A549 (cell line): ENCODE measurements around the gene NDUFB10. TPM values are rescaled to one million over a fixed set of nuclear protein-coding genes. Genes with fewer than 3 reads are reported as not detected.

Experiments used
- ATAC-seq, 2 experiments: fragments of 200-7000 bp in 1 of 2; fragments of >200 bp in 1 of 2; cut with Nextera tagmentation in 1 of 2; cut with Tn5 transposase in 1 of 2; 3 replicates each; pipeline versions ENCODE4 v1.8.0 to v1.9.1; 2018 to 2020; ENCODE audit warnings: mild to moderate bottlenecking in 1 of 2, moderate library complexity in 1 of 2
- CTCF ChIA-PET: fragments of 300-600 bp; sonication (Branson Sonifier 250); formaldehyde crosslinking; extraction: SDS; loops from one replicate; lab custom pipeline; 2021; ENCODE audit warnings: antibody characterized with exemption, inconsistent platforms; lab: Yijun Ruan, JAX
- POLR2A ChIA-PET: fragments of 350-600 bp; formaldehyde crosslinking; extraction: SDS; loops from one replicate; lab custom pipeline; 2021; ENCODE audit warnings: antibody characterized with exemption, inconsistent platforms; lab: Yijun Ruan, JAX
- DNase-seq, 2 experiments: peaks; one replicate each; pipeline versions ENCODE4 v3.0.0 to v3.0.0-alpha.2; 2011 to 2016; ENCODE audit warnings: low read depth in 1 of 2, low spot score in 1 of 2
- FAIRE-seq: peaks from 2 replicates; lab custom pipeline; 2011; peaks lifted over from hg19 to GRCh38; lab: Jason Lieb, UNC
- H3K27ac ChIP-seq, 2 experiments: fragments of >200 bp; sonication (Bioruptor Twin); formaldehyde crosslinking; 3 replicates each; pipeline ENCODE4 v1.5.1; 2016 to 2017
- H3K4me1 ChIP-seq: fragments of >200 bp; sonication (Bioruptor Twin); formaldehyde crosslinking; 3 replicates; pipeline ENCODE4 v1.6.1; 2016
- H3K4me2 ChIP-seq: fragments of >200 bp; sonication (Bioruptor Twin); formaldehyde crosslinking; 3 replicates; pipeline ENCODE4 v1.6.1; 2016
- H3K4me3 ChIP-seq: fragments of >200 bp; sonication (Bioruptor Twin); formaldehyde crosslinking; 3 replicates; pipeline ENCODE4 v1.5.1; 2016
- H3K9me3 ChIP-seq: fragments of >200 bp; sonication (Bioruptor Twin); formaldehyde crosslinking; 3 replicates; pipeline ENCODE4 v1.6.1; 2016
- BHLHE40 ChIP-seq: IDR thresholded peaks from 2 replicates; pipeline ENCODE4 v1.6.1; 2012; ENCODE audit warnings: low read depth, low read length, inconsistent platforms
- CBX2 ChIP-seq: fragments of 200-600 bp; sonication (generic); IDR thresholded peaks from 2 replicates; pipeline ENCODE4 v1.6.1; 2016; ENCODE audit warnings: low read depth, mild to moderate bottlenecking, borderline replicate concordance
- EHMT2 ChIP-seq: fragments of 200-600 bp; sonication (generic); IDR thresholded peaks from 2 replicates; pipeline ENCODE4 v1.6.1; 2016; ENCODE audit warnings: antibody characterized with exemption, low read depth, mild to moderate bottlenecking, moderate library complexity
- EP300 ChIP-seq, 2 experiments: fragments of >200 bp; sonication (Bioruptor Twin); formaldehyde crosslinking; IDR thresholded peaks; 2 replicates in 1 of 2; 3 replicates in 1 of 2; pipeline ENCODE4 v1.6.1; 2016 to 2017
- ESRRA ChIP-seq: fragments of 150-350 bp; IDR thresholded peaks from 2 replicates; pipeline ENCODE4 v1.6.1; 2014; ENCODE audit warnings: mild to moderate bottlenecking, low read length, borderline replicate concordance
- FOSL2 ChIP-seq, 2 experiments: fragments of 450-650 bp in 1 of 2; fragments of >200 bp in 1 of 2; sonication (Bioruptor Twin) in 1 of 2; formaldehyde crosslinking; IDR thresholded peaks; 2 replicates each; pipeline versions ENCODE4 v1.5.0 to v1.6.1; 2016 to 2020; ENCODE audit warnings: mild to moderate bottlenecking in 1 of 2, moderate library complexity in 1 of 2
- HOXA7 ChIP-seq: fragments of 250-450 bp; sonication (Bioruptor Pico); IDR thresholded peaks from 2 replicates; pipeline ENCODE4 v1.5.0; 2020; ENCODE audit warnings: mild to moderate bottlenecking, moderate library complexity
- HOXB13 ChIP-seq: fragments of 250-450 bp; sonication (Bioruptor Pico); IDR thresholded peaks from 2 replicates; pipeline ENCODE4 v1.5.0; 2020; ENCODE audit warnings: low read depth, mild to moderate bottlenecking, moderate library complexity
- KDM1A ChIP-seq: fragments of 200-600 bp; sonication (generic); IDR thresholded peaks from 2 replicates; pipeline ENCODE4 v1.6.1; 2016; ENCODE audit warnings: low read depth, mild to moderate bottlenecking
- MYC ChIP-seq: IDR thresholded peaks from 2 replicates; pipeline ENCODE4 v1.6.1; 2012; ENCODE audit warnings: mild to moderate bottlenecking, inconsistent platforms, low read length, improper control_type of control experiment, borderline replicate concordance
- NR3C1 ChIP-seq: fragments of >200 bp; sonication (Bioruptor Twin); formaldehyde crosslinking; IDR thresholded peaks from 3 replicates; pipeline ENCODE4 v1.6.1; 2017
- PHF8 ChIP-seq: fragments of 200-600 bp; sonication (generic); IDR thresholded peaks from 2 replicates; pipeline ENCODE4 v1.6.1; 2016; ENCODE audit warnings: low read depth, mild to moderate bottlenecking, antibody characterized with exemption, moderate library complexity, borderline replicate concordance
- RAD21 ChIP-seq, 2 experiments: fragments of >200 bp in 1 of 2; sonication (Bioruptor Twin) in 1 of 2; formaldehyde crosslinking in 1 of 2; IDR thresholded peaks in 1 of 2; conservative IDR thresholded peaks in 1 of 2; 2 replicates in 1 of 2; 3 replicates in 1 of 2; pipeline ENCODE4 v1.6.1; 2012 to 2018; ENCODE audit warnings: inconsistent platforms in 1 of 2
- RFX5 ChIP-seq: fragments of 450-650 bp; IDR thresholded peaks from 2 replicates; pipeline ENCODE4 v1.7.1; 2014; ENCODE audit warnings: antibody characterized with exemption, mild to moderate bottlenecking, moderate library complexity
- RNF2 ChIP-seq: fragments of 200-600 bp; sonication (generic); IDR thresholded peaks from 2 replicates; pipeline ENCODE4 v1.6.1; 2016; ENCODE audit warnings: low read depth, mild to moderate bottlenecking, antibody characterized with exemption, moderate library complexity, borderline replicate concordance
- TFCP2L1 ChIP-seq: fragments of 250-450 bp; sonication (Bioruptor Pico); IDR thresholded peaks from 2 replicates; pipeline ENCODE4 v1.5.0; 2021; ENCODE audit warnings: mild to moderate bottlenecking
- USF2 ChIP-seq: fragments of 450-650 bp; IDR thresholded peaks from 2 replicates; pipeline ENCODE4 v1.6.1; 2014; ENCODE audit warnings: antibody characterized with exemption
- ZFP36 ChIP-seq: fragments of 450-650 bp; IDR thresholded peaks from 2 replicates; pipeline ENCODE4 v1.6.1; 2014; ENCODE audit warnings: borderline replicate concordance; ENCODE audit not compliant: partially characterized antibody
- WGBS: methylation state at CpG from one replicate; pipeline ENCODE4 v1.1.6; 2017; ENCODE audit errors: missing lambda C conversion rate; 5-methylcytosine and 5-hydroxymethylcytosine counted together
- polyA plus RNA-seq, 4 experiments: library from polyadenylated mRNA; depleted of rRNA in 3 of 4; stranded (reverse); fragments of >200 nt; fragmentation: RNase III in 1 of 4; extraction: RNeasy Plus Mini Kit Qiagen cat#74134 plus additional on column Dnase treatment in 1 of 4; gene quantifications; 2 replicates in 3 of 4; 3 replicates in 1 of 4; pipeline ENCODE4 v1.2.3, GENCODE V29; 2011 to 2017
- TF ChIP-seq, protein P1 (sequence below): IDR thresholded peaks from 2 replicates; pipeline ENCODE4 v1.6.1; 2012; ENCODE audit warnings: low read depth, borderline replicate concordance
- TF ChIP-seq, protein P2 (sequence below): fragments of >200 bp; sonication (Bioruptor Twin); formaldehyde crosslinking; IDR thresholded peaks from 2 replicates; pipeline ENCODE4 v1.6.1; 2016
- TF ChIP-seq, protein P3 (sequence below): fragments of 250-450 bp; sonication (Bioruptor Pico); IDR thresholded peaks from 2 replicates; pipeline ENCODE4 v1.5.0; 2021; ENCODE audit warnings: mild to moderate bottlenecking, moderate library complexity, borderline replicate concordance
- TF ChIP-seq, protein P4 (sequence below): fragments of 200-600 bp; sonication (generic); IDR thresholded peaks from 2 replicates; pipeline ENCODE4 v1.6.1; 2016; ENCODE audit warnings: antibody characterized with exemption, mild to moderate bottlenecking, moderate library complexity
- TF ChIP-seq, protein P5 (sequence below): fragments of 250-450 bp; sonication (Bioruptor Pico); IDR thresholded peaks from 2 replicates; pipeline ENCODE4 v1.5.0; 2020; ENCODE audit warnings: low read depth, mild to moderate bottlenecking, moderate library complexity

NDUFB10 gene
- polyA plus RNA-seq, 2 of the 4 experiments (the other 2 are of a cell fraction), result 198 to 389 TPM

DNA sequence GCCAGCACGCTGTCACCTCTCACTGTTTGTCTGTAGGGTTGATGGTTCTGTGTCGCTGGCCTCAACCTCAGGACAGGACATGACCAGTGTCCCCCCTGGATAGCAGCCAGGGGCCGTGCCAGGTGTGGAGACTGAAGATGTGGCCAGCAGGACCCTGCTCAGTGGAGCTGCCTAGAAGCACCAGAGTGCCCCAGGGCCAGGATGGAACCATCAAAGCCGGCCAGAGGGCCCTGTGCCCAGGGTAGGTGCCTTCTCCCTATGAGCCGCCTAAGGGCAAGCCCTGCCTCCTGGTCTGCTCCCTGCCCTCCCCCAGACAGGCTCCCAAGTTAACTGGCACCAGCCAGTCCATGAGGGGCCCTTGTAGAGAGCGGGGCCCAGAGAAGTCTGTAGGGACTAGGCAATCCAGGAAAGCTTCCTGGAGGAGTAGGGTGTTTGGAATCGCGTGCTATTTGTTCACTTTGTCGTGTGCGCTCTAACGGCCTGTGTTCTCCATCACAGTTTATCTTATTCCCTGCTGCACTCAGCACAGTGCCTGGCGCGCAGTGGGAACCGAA is 546 bp upstream of the NDUFB10 start:
- Histone ChIP-seq H3K4me1 (peaks cover 30% of the 10 kb centered on the region), H3K27ac (peak overlapping the region; percentile 63 to 97; a peak in 5 of 6 replicates), H3K9me3 (no peaks in the 10 kb centered on the region), H3K4me3 (0 out of 3 replicates have a peak overlapping the region, but pooled peaks have one; percentile 88), H3K4me2 (peak overlapping the region; percentile 94)
- DNase-seq, result no peak
- peak; percentile 1 to 3; a peak in 4 of 6 replicates for ATAC-seq
- POLR2A ChIA-PET, result no interaction called here
- FAIRE-seq, result no peak
- WGBS, result 40% methylated on average over 10 of the region's 14 CpGs
- TF ChIP-seq PHF8, result no peak
- TF ChIP-seq TFCP2L1 (CRISPR knock-in tag), result no peak
- no peak for TF ChIP-seq RAD21 (conservative IDR thresholded peaks at IDR 0.05 in 1 of 2, IDR thresholded peaks at IDR 0.05 in 1 of 2)
- peak; percentile 94 for TF ChIP-seq ZFP36
- no peak for TF ChIP-seq USF2
- no peak for TF ChIP-seq NR3C1
- TF ChIP-seq, protein P1, sequence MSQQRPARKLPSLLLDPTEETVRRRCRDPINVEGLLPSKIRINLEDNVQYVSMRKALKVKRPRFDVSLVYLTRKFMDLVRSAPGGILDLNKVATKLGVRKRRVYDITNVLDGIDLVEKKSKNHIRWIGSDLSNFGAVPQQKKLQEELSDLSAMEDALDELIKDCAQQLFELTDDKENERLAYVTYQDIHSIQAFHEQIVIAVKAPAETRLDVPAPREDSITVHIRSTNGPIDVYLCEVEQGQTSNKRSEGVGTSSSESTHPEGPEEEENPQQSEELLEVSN, result no peak
- TF ChIP-seq CBX2, result no peak
- no peak for TF ChIP-seq HOXA7 (CRISPR knock-in tag)
- CTCF ChIA-PET, result interaction anchor here (0.6 to 3.0 kb wide), 7 partner anchors 8 to 182 kb away, joined by 3 to 8 read pairs (median 5); partner anchors contain the start of genes GFER and MSRB1

- Histone ChIP-seq H3K9me3 (no peaks in the 10 kb centered on the region), H3K4me1 (peaks cover 33% of the 10 kb centered on the region), H3K27ac (peak overlapping the region; percentile 92 to 97), H3K4me2 (peak overlapping the region; percentile 94), H3K4me3 (peak overlapping the region; percentile 88)
- CTCF ChIA-PET, result interaction anchor here (0.7 to 1.7 kb wide), 5 partner anchors 9 to 180 kb away, joined by 3 to 9 read pairs (median 3); no protein-coding TSS in a partner anchor
- 28% methylated on average over 20 of the region's 20 CpGs for WGBS
- no peak for FAIRE-seq
- peak; percentile 30 to 42 for ATAC-seq
- POLR2A ChIA-PET, result interaction anchor here (0.8 to 2.2 kb wide), 6 partner anchors 9 to 194 kb away, joined by 3 to 9 read pairs (median 6); partner anchors contain the start of genes MSRB1, NUBP2, SPSB3 and TBL3
- DNase-seq, result peak in 1 of 2 experiments; percentile 72
- no peak for TF ChIP-seq ESRRA
- no peak for TF ChIP-seq BHLHE40
- no peak for TF ChIP-seq MYC
- no peak for TF ChIP-seq EHMT2
- no peak for TF ChIP-seq CBX2
- TF ChIP-seq KDM1A, result no peak
- no peak for TF ChIP-seq RFX5
- TF ChIP-seq, protein P2, sequence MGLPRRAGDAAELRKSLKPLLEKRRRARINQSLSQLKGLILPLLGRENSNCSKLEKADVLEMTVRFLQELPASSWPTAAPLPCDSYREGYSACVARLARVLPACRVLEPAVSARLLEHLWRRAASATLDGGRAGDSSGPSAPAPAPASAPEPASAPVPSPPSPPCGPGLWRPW, result no peak
- TF ChIP-seq HOXA7 (CRISPR knock-in tag), result peak; percentile 94
- no peak for TF ChIP-seq HOXB13 (CRISPR knock-in tag)
- TF ChIP-seq RNF2, result no peak
- TF ChIP-seq, protein P3, sequence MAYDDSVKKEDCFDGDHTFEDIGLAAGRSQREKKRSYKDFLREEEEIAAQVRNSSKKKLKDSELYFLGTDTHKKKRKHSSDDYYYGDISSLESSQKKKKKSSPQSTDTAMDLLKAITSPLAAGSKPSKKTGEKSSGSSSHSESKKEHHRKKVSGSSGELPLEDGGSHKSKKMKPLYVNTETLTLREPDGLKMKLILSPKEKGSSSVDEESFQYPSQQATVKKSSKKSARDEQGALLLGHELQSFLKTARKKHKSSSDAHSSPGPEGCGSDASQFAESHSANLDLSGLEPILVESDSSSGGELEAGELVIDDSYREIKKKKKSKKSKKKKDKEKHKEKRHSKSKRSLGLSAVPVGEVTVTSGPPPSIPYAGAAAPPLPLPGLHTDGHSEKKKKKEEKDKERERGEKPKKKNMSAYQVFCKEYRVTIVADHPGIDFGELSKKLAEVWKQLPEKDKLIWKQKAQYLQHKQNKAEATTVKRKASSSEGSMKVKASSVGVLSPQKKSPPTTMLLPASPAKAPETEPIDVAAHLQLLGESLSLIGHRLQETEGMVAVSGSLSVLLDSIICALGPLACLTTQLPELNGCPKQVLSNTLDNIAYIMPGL (CRISPR knock-in tag), result peak; percentile 67; the same call in 1 of the 2 replicates
- TF ChIP-seq, protein P4, sequence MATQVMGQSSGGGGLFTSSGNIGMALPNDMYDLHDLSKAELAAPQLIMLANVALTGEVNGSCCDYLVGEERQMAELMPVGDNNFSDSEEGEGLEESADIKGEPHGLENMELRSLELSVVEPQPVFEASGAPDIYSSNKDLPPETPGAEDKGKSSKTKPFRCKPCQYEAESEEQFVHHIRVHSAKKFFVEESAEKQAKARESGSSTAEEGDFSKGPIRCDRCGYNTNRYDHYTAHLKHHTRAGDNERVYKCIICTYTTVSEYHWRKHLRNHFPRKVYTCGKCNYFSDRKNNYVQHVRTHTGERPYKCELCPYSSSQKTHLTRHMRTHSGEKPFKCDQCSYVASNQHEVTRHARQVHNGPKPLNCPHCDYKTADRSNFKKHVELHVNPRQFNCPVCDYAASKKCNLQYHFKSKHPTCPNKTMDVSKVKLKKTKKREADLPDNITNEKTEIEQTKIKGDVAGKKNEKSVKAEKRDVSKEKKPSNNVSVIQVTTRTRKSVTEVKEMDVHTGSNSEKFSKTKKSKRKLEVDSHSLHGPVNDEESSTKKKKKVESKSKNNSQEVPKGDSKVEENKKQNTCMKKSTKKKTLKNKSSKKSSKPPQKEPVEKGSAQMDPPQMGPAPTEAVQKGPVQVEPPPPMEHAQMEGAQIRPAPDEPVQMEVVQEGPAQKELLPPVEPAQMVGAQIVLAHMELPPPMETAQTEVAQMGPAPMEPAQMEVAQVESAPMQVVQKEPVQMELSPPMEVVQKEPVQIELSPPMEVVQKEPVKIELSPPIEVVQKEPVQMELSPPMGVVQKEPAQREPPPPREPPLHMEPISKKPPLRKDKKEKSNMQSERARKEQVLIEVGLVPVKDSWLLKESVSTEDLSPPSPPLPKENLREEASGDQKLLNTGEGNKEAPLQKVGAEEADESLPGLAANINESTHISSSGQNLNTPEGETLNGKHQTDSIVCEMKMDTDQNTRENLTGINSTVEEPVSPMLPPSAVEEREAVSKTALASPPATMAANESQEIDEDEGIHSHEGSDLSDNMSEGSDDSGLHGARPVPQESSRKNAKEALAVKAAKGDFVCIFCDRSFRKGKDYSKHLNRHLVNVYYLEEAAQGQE, result no peak
- no peak for TF ChIP-seq EP300 (IDR thresholded peaks at IDR 0.05)
- TF ChIP-seq, protein P5, sequence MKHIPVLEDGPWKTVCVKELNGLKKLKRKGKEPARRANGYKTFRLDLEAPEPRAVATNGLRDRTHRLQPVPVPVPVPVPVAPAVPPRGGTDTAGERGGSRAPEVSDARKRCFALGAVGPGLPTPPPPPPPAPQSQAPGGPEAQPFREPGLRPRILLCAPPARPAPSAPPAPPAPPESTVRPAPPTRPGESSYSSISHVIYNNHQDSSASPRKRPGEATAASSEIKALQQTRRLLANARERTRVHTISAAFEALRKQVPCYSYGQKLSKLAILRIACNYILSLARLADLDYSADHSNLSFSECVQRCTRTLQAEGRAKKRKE, result peak; percentile 37; the same call in 1 of the 2 replicates
- TF ChIP-seq ZFP36, result no peak
- TF ChIP-seq FOSL2 (IDR thresholded peaks at IDR 0.05), result no peak
- no peak for TF ChIP-seq FOSL2 (CRISPR knock-in tag; IDR thresholded peaks at IDR 0.05)
Observed at GRCh38 chr16:1960665-1961630, 1.6 kb downstream of the NDUFB10 start.
